GM18868 (cell line): ENCODE results near the gene KLRB1.
"Not testable (repeated sequence)": the region's sequence is repeated elsewhere in the genome, so short reads cannot be mapped to it uniquely, and the experiment has no call there.

Source experiments
- ATAC-seq: cut with Tn5 transposase; IDR thresholded peaks from one replicate; pipeline ENCODE4 v1.9.1; 2021; ENCODE audit warnings: mild to moderate bottlenecking, moderate library complexity; ENCODE audit not compliant: unreplicated experiment

The KLRB1 gene

GRCh38 chr12:9545489-9545888 lies 62.2 kb downstream of the KLRB1 start:
- not testable (repeated sequence) for ATAC-seq
